Measurements from ENCODE around the gene TAS1R2.
"Not testable (repeated sequence)": the region's sequence is repeated elsewhere in the genome, so short reads cannot be mapped to it uniquely, and the experiment has no call there.

Gene TAS1R2

DNA sequence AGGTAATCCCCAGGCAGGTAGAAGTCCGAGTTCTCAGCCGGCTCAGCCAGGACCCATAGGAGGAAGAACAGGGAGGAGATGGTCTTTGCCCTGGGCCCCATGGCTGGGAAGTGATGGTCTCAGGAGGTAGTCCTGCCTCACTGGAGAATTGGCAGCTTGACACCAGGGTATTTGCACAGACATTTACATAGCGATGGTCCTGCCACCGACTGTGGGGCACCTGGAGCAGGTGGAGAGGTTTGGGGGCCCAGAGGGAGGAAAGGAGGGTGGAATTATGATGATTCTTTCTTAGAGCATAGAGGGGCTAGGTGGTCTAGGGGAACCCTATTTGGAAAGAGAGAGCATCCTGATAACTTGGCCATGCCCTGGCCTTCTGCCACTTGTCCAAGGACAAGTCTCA is at the start of gene TAS1R2:
Gene TAS1R2 (minus strand): TSS at position 101 of the 400 bp plus-strand sequence. CDS start 0 bp downstream, at position 101.
- no peak for ATAC-seq
- no peaks in the 10 kb centered on the region for H3K9me3 Mint-ChIP-seq
- no peaks in the 10 kb centered on the region for H3K4me1 Mint-ChIP-seq
- no peak within 1 kb of the TSS for H3K27ac Mint-ChIP-seq
- H3K27me3 Mint-ChIP-seq, result peaks cover 27% of the 10 kb centered on the region
- H3K36me3 Mint-ChIP-seq, result no peaks in the 10 kb centered on the region
- no peak within 1 kb of the TSS for H3K4me3 Mint-ChIP-seq

DNA sequence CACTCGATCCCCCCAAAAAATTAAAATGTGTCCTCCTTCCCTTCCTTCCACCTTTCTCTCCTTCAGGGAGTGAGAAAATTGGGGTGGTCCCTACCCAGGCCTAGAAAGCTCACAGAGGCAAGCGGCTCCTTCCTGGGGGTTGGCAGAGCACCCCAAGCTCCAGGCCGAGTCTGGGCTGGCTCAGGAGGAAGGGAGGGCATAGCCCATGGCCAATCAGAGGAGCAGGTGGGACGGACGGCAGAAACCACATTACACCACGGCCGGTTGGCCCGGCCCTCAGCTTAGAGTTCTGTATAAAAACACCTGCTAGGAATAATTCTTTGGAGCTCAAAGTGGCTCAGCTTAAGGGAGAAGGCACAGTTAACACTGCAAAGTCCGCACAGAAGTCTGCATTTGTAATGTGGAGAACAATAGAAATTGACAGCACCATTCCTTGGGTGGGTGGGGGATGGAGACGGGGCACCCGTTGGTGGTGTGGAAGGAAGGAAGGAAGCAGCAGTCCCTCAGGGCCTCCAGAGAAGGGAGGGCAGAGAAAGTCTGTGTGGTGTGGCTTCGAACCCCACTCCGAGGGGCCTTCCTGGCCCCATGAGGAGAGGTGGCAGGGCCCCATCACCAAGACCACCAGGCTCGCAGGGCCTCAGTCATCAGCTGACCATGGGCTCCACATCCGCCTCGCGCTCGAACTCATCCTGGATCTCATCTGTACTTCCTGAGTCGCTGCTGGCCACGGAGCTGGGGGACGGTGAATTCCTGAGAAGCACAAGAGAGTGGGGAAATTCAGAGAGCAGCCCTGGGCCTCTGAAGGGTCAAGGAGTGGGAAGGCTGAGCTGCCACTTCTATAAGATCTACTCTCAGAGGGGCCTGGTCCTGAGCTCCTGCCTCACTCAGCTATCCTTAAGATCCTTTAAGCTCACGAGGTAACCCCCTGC is 48.7 kb upstream of the TAS1R2 start:
- Mint-ChIP-seq H3K9me3 (no peaks in the 10 kb centered on the region), H3K27me3 (no peaks in the 10 kb centered on the region), H3K4me1 (peaks cover 41% of the 10 kb centered on the region), H3K4me3 (peak overlapping the region; percentile 59), H3K36me3 (peaks cover 43% of the 10 kb centered on the region), H3K27ac (peak overlapping the region; percentile 71)
- ATAC-seq, result peak; percentile 69

DNA sequence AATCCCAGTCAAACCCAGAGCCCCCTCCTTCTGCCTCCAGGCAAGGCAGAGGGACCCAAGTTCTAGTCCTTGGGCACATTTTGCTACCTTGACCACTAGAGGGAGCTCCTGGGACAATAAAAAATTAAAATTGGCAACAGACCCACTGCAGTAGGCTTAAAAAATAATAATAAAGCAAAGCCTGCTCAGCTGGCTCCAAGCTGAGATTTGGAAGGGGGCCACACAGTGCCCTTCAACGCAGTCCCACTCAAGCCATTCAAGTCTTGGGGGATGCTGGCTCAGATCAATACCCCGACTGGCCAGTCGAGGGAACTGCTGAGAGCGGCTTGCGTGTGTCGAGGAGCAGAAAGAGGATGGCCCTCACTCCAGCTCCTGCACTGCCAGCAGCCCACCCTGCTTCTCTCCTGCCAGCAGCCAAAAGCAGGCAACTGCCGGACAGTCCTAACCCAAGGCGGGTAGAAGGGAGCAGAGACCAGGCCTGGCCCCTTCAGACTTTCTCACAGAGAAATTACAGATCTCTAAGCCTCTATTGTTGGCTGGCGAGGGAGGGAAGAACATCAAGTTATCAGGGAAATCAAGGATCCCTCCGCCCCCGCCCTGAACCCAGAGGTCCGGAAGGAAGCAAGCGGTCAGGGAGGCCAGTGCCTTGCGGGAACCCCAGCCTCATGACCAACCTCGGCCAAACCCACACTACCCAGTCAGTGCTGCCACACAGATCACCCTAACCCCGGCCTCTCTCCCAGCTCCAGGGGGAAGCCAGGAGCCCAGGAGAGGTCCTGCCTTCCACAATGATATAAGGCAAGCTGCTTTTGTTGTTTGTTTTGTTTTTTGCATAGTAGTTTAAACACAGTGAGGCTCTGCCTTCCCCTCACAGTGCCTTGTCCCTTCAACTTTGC is 47.8 kb upstream of the TAS1R2 start:
- H3K4me3 Mint-ChIP-seq, result no peak overlapping the region
- H3K4me1 Mint-ChIP-seq, result peaks cover 38% of the 10 kb centered on the region
- ATAC-seq, result peak; percentile 25
- peaks cover 38% of the 10 kb centered on the region for H3K36me3 Mint-ChIP-seq
- H3K27ac Mint-ChIP-seq, result peak overlapping the region; percentile 71
- H3K9me3 Mint-ChIP-seq, result no peaks in the 10 kb centered on the region
- no peaks in the 10 kb centered on the region for H3K27me3 Mint-ChIP-seq

DNA sequence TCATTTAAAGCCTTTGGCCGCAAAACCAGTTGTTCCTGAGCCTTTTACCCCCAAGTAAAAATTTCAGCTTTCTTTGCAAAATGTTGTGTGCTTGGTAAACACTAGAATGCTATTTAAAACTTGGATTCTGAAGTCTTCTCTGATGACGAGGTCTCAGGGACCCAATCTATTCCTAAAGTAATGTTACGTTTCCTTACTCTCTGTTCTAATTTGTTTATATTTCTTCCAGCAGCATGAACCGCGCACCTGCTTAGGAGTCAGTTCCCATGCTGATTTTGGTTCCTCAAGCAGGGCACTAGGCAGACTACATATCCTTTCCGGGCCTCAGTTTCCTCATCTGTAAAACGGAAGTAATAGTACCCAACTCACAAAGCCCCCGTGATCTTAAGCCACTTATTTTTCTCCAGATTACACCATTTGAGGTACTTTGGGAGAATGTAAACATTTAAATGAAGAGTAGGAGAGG is 43.9 kb upstream of the TAS1R2 start:
- H3K27ac Mint-ChIP-seq, result peak overlapping the region; percentile 92
- peak overlapping the region; percentile 97 for H3K4me3 Mint-ChIP-seq
- peaks cover 8% of the 10 kb centered on the region for H3K36me3 Mint-ChIP-seq
- H3K27me3 Mint-ChIP-seq, result no peaks in the 10 kb centered on the region
- no peaks in the 10 kb centered on the region for H3K9me3 Mint-ChIP-seq
- H3K4me1 Mint-ChIP-seq, result peaks cover 42% of the 10 kb centered on the region
- ATAC-seq, result no peak

DNA sequence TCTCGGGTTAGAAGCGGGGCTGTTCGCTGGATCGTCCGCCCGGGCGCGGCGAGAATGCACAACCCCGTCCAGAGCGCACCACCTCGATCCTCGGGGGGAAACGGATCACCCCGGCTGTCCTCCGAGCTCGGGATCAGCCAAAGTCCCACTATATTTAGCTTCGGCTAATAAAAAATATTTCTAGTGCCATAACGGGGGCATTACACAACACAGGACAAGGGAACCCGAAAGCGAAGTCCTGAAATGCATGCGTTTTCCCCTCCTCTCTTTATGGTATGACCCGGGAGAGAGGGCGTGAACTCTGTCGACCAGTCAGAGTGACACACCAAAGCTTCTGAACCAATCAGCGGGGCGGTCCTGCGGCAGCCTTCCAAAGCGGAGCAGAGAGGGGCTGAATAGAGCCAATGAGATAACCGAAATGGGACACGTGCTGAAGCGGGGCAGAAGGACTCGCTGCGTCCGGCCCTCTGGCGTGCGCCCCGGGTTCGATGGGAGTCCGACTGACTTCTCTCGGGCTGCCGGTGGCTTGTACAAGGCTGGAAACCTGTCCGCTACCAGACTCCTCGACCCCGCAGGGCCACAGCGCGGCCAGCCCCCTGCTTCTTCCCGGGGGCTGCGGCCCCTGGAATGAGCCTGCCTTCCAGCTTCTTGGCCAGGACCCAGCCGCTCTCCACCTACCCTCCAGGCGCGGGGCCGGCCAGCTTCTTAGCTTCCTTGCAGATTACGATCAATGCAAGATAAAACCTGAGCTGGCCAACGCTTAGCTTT is 43.2 kb upstream of the TAS1R2 start, which contains the start of gene ALDH4A1:
Gene ALDH4A1 (minus strand): TSS at position 33 of the 768 bp plus-strand sequence. CDS start 32 bp downstream, at position 1.
- no peaks in the 10 kb centered on the region for H3K9me3 Mint-ChIP-seq
- H3K36me3 Mint-ChIP-seq, result peaks cover 2% of the 10 kb centered on the region
- peaks cover 35% of the 10 kb centered on the region for H3K4me1 Mint-ChIP-seq
- no peaks in the 10 kb centered on the region for H3K27me3 Mint-ChIP-seq
- peak within 1 kb of the TSS; percentile 97 for H3K4me3 Mint-ChIP-seq
- H3K27ac Mint-ChIP-seq, result peak within 1 kb of the TSS; percentile 92
- ATAC-seq, result peak; percentile 99

DNA sequence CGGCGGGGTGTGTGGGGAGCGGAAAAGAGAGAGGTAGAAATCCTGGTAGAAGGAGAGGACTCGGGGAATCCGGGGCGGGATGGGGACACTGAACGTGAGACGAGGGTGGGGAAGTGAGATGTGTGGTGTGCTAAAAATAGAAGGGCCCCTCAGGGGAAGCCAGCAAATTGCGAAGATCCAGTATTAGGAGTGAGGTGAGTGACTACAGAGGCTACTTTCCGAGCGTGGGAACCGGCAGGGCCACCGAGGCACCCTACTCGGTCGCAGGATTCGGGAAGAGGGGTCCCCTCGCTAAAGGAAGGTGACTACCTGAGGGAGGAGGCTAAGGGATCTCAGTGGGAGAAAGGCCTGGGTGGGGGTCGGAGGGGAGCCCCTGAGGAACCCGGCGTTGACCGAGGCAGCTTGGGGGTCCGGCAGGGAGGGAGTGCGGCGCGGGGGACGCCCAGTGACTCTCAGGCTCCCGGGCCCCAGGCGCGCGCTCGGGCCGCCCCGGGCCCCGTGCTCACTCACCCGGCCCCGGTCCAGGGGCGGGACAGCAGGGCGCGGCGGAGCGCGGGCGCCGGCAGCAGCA is 42.6 kb upstream of the TAS1R2 start:
- Mint-ChIP-seq H3K27ac (peak overlapping the region; percentile 92), H3K27me3 (no peaks in the 10 kb centered on the region), H3K4me1 (peaks cover 29% of the 10 kb centered on the region), H3K4me3 (peak overlapping the region; percentile 97), H3K9me3 (no peaks in the 10 kb centered on the region), H3K36me3 (no peaks in the 10 kb centered on the region)
- peak; percentile 14 for ATAC-seq

DNA sequence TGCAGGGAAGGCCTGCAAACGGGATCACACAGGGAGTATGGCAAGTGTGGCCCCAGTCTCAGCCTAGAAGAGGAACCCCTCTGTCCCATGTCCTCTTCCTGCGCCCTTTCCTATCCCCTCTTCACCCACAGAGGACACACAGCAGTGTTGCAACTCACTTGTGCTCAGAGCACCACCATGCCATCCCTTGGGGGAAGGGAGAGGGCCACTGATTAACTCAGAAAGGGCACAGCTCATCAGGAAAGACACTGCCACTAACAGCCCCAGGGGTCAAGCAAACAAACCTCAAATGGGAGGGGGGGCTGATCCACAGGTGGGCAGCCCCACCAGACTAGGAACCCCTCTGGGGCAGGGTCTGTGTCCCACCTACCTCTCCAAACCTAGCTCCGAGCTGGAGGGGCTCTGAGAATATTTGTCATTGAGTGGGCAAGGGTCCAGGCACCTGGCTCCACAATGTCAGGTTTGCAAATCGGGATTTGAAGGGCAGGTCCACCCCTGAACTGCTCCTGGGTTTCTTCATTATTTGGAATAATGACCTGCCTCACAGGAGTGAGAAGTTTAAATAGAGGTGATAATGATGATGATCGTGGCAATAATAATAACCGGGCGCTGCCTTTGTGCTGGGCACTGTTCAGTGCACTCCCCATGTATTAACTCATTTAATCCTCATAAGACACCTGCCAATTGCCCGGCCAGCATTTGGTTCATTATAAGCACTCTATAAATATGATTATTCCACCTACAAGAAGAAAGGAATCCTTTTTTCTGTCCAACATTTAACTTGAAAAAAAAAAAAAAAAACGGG is 41.9 kb upstream of the TAS1R2 start:
- no peaks in the 10 kb centered on the region for H3K36me3 Mint-ChIP-seq
- no peaks in the 10 kb centered on the region for H3K27me3 Mint-ChIP-seq
- H3K27ac Mint-ChIP-seq, result peak overlapping the region; percentile 92
- H3K4me3 Mint-ChIP-seq, result peak overlapping the region; percentile 97
- no peak for ATAC-seq
- no peaks in the 10 kb centered on the region for H3K9me3 Mint-ChIP-seq
- peaks cover 23% of the 10 kb centered on the region for H3K4me1 Mint-ChIP-seq

DNA sequence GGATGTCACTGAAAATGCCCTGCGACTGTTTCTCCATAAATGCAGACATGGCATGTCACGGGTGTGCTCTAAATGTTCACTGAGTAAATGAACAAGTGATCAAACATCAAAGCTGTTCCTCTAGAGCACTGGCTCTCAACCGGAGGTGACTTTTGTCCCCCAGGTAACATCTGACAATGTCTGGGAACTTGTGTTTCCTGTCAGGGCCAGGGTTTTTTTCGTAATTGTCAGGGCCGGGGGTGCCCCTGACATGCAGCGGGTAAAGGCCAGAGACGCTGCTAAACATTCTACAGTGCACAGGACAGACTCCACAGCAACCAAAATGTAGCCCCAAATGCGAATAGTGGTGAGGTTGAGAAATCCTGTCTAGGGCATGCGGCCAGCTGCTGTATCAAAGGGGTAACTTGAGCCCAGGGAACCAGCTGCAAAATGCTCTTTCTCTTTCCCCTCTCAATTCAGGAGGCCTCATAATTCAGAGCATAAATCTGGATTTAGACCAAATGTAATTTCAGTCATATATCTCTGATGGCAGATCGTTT is 40.9 kb upstream of the TAS1R2 start:
- H3K4me3 Mint-ChIP-seq, result no peak overlapping the region
- no peak for ATAC-seq

DNA sequence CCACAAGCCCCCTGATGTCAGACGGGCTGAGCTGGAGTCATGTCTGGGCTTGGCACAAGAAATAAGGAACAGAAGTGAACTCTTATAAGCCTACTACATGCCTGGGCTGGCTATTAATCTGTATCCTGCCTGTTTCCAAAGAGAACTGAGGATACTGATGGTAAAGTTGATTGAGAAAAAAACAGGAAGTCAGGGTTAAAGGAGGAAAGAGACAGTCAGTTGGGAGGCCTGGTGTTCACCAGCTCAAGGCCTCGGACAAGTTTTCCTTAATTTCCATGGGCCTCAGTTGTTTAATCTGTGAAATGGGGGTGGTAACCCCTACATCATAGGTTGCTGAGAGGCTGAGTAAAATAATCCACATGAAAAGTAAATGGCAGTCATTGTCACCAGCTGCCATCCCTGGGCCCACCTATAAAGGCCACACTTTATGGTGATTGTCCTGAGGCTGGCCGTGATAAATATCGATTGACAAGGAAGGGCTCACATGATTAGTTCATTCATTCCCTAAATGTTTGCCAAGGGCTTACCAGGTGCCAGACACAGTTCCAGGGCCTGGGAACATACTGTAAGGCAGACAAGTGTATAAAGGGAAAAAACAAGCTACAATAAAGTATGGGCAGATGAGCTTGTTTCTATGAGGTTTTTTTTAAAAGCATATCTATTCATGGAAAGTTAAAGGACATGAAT is 40.0 kb upstream of the TAS1R2 start:
- ATAC-seq, result no peak
- Mint-ChIP-seq H3K27ac (peak overlapping the region; percentile 17), H3K9me3 (no peaks in the 10 kb centered on the region), H3K4me3 (no peak overlapping the region), H3K27me3 (no peaks in the 10 kb centered on the region), H3K36me3 (no peaks in the 10 kb centered on the region), H3K4me1 (peaks cover 23% of the 10 kb centered on the region)

More for the DNA sequence above, 40.9 kb upstream of the TAS1R2 start:
- no peak overlapping the region for H3K27ac Mint-ChIP-seq
- H3K36me3 Mint-ChIP-seq, result no peaks in the 10 kb centered on the region
- H3K4me1 Mint-ChIP-seq, result peaks cover 23% of the 10 kb centered on the region
- H3K27me3 Mint-ChIP-seq, result no peaks in the 10 kb centered on the region
- no peaks in the 10 kb centered on the region for H3K9me3 Mint-ChIP-seq

DNA sequence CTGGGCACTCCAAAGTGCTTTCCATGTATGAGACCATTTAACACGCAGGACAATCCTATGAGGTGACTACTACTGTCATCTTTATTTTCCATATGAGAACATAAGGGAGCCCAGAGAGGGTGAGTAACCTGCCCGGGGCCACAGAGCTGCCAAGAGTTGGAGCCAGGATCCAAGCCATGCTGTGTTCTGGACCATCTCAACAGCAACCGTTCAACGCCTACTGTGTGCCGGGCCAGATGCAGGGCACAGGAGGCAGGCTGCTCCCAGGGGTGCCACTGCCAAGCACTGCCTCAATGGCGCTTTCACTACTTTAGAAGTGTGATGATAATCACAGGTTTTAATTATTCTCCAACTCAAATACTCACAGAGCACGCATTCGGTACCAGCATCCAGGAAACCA is 39.1 kb upstream of the TAS1R2 start:
- no peaks in the 10 kb centered on the region for H3K27me3 Mint-ChIP-seq
- H3K4me3 Mint-ChIP-seq, result no peak overlapping the region
- peak overlapping the region; percentile 17 for H3K27ac Mint-ChIP-seq
- ATAC-seq, result no peak
- H3K4me1 Mint-ChIP-seq, result peaks cover 17% of the 10 kb centered on the region
- H3K9me3 Mint-ChIP-seq, result no peaks in the 10 kb centered on the region
- H3K36me3 Mint-ChIP-seq, result no peaks in the 10 kb centered on the region

DNA sequence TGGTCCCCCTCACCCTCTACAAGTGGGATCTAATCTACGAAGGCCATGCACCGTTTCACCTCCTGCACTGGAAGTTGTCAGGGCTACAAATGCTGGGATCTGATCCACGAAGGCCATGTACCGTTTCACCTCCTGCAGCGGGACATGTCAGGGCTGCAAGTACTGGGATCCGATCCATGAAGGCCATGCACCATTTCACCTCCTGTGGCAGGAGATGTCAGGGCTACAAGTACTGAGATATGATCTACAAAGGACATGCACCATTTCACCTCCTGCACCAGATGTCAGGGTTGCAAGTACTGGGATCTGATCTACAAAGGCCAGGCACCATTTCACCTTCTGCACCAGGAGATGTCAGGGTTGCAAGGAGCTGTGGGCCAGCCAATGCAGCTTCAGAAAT is 35.9 kb upstream of the TAS1R2 start:
- Mint-ChIP-seq H3K4me3 (no peak overlapping the region), H3K27ac (no peak overlapping the region), H3K9me3 (no peaks in the 10 kb centered on the region), H3K36me3 (no peaks in the 10 kb centered on the region), H3K27me3 (no peaks in the 10 kb centered on the region), H3K4me1 (no peaks in the 10 kb centered on the region)
- no peak for ATAC-seq

DNA sequence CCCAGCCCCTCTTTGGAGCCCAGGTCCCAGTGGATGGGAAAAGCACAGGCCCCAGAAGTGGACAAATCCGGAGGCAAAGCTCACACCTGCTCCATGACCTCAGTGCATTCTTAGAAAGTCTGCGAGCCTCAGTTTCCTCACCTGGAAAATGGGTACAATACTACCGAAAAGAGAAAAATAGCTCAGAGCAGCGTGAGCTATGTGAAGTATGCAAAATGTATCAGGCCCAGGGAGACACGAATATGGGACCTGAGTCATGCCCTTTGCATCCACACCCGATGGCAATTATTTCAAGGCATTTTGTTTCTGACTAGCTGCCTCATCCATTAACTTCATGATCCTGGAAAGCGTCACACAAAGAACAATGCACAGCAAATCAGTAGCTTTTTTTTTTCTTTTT is 33.7 kb upstream of the TAS1R2 start:
- no peak for ATAC-seq
- no peak overlapping the region for H3K27ac Mint-ChIP-seq
- H3K36me3 Mint-ChIP-seq, result no peaks in the 10 kb centered on the region
- H3K4me3 Mint-ChIP-seq, result no peak overlapping the region
- no peaks in the 10 kb centered on the region for H3K4me1 Mint-ChIP-seq
- no peaks in the 10 kb centered on the region for H3K27me3 Mint-ChIP-seq
- no peaks in the 10 kb centered on the region for H3K9me3 Mint-ChIP-seq

DNA sequence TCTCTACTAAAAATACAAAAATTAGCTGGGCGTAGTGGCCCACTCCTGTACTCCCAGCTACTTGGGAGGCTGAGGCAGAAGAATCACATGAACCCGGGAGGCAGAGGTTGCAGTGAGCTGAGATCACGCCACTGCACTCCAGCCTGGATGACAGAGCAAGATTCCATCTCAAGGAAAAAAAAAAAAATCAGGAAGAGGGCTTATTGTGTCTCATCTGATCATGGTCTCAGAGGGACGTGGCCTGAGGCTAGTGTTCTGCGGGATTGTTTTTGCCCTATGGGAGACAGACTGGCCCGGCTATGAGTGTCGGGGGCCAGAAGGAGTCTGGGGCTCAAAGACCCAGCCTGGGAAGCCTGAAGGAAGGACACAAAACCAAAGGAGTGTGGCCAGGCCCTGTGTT is 32.4 kb upstream of the TAS1R2 start:
- not testable (repeated sequence) for H3K36me3 Mint-ChIP-seq, H3K4me1 Mint-ChIP-seq, H3K4me3 Mint-ChIP-seq, ATAC-seq, H3K27me3 Mint-ChIP-seq, H3K9me3 Mint-ChIP-seq, H3K27ac Mint-ChIP-seq
